ENCODE measurements around the gene ANKRD44.

Gene ANKRD44

GRCh38 chr2:197191940-197192322 lies 118.6 kb downstream of the ANKRD44 start:
- H3K4me3 ChIP-seq (ENCODE audit: severe bottlenecking) = no peak overlapping the region
- H3K9me3 ChIP-seq (ENCODE audit: severe bottlenecking) = no peaks in the 10 kb centered on the region
- ATAC-seq (ENCODE audit: low read depth) (no peak), DNase-seq (ENCODE audit: low spot score) (no peak)
- no peak for TF ChIP-seq CTCF (IDR thresholded peaks at IDR 0.05; ENCODE audit: poor library complexity, severe bottlenecking)
- H3K4me1 ChIP-seq (ENCODE audit: insufficient read depth, poor library complexity, severe bottlenecking) = no peaks in the 10 kb centered on the region
- no peaks in the 10 kb centered on the region for H3K27me3 ChIP-seq (ENCODE audit: insufficient read depth, poor library complexity, severe bottlenecking)
- H3K36me3 ChIP-seq (ENCODE audit: low read depth) = no peaks in the 10 kb centered on the region
- no peak overlapping the region for H3K27ac ChIP-seq (ENCODE audit: poor library complexity, severe bottlenecking)

GRCh38 chr2:197191177-197191939 lies 119.2 kb downstream of the ANKRD44 start:
- DNase-seq (ENCODE audit: low spot score) (no peak), ATAC-seq (ENCODE audit: low read depth) (no peak)
- no peaks in the 10 kb centered on the region for H3K4me1 ChIP-seq (ENCODE audit: insufficient read depth, poor library complexity, severe bottlenecking)
- peak; percentile 82 for TF ChIP-seq CTCF (IDR thresholded peaks at IDR 0.05; ENCODE audit: poor library complexity, severe bottlenecking)
- no peak overlapping the region for H3K4me3 ChIP-seq (ENCODE audit: severe bottlenecking)
- no peaks in the 10 kb centered on the region for H3K36me3 ChIP-seq (ENCODE audit: low read depth)
- no peaks in the 10 kb centered on the region for H3K27me3 ChIP-seq (ENCODE audit: insufficient read depth, poor library complexity, severe bottlenecking)
- H3K27ac ChIP-seq (ENCODE audit: poor library complexity, severe bottlenecking) = no peak overlapping the region
- H3K9me3 ChIP-seq (ENCODE audit: severe bottlenecking) = no peaks in the 10 kb centered on the region

GRCh38 chr2:197190100-197190432 lies 120.5 kb downstream of the ANKRD44 start:
- no peak for DNase-seq (ENCODE audit: low spot score)

GRCh38 chr2:197189426-197190099 lies 121.0 kb downstream of the ANKRD44 start:
- Histone ChIP-seq H3K4me3 (ENCODE audit: severe bottlenecking) (no peak overlapping the region), H3K9me3 (ENCODE audit: severe bottlenecking) (no peaks in the 10 kb centered on the region), H3K27me3 (ENCODE audit: insufficient read depth, poor library complexity, severe bottlenecking) (no peaks in the 10 kb centered on the region), H3K4me1 (ENCODE audit: insufficient read depth, poor library complexity, severe bottlenecking) (no peaks in the 10 kb centered on the region), H3K27ac (ENCODE audit: poor library complexity, severe bottlenecking) (no peak overlapping the region), H3K36me3 (ENCODE audit: low read depth) (no peaks in the 10 kb centered on the region)
- ATAC-seq (ENCODE audit: low read depth) (no peak), DNase-seq (ENCODE audit: low spot score) (no peak)
- no peak for TF ChIP-seq CTCF (IDR thresholded peaks at IDR 0.05; ENCODE audit: poor library complexity, severe bottlenecking)

More at GRCh38 chr2:197190100-197190432, 120.5 kb downstream of the ANKRD44 start:
- no peak for TF ChIP-seq CTCF (IDR thresholded peaks at IDR 0.05; ENCODE audit: poor library complexity, severe bottlenecking)
- no peak overlapping the region for H3K27ac ChIP-seq (ENCODE audit: poor library complexity, severe bottlenecking)
- H3K4me1 ChIP-seq (ENCODE audit: insufficient read depth, poor library complexity, severe bottlenecking) = no peaks in the 10 kb centered on the region
- H3K36me3 ChIP-seq (ENCODE audit: low read depth) = no peaks in the 10 kb centered on the region
- H3K27me3 ChIP-seq (ENCODE audit: insufficient read depth, poor library complexity, severe bottlenecking) = no peaks in the 10 kb centered on the region
- no peak overlapping the region for H3K4me3 ChIP-seq (ENCODE audit: severe bottlenecking)
- H3K9me3 ChIP-seq (ENCODE audit: severe bottlenecking) = no peaks in the 10 kb centered on the region
- ATAC-seq (ENCODE audit: low read depth) = peak; percentile 45; the same call in 1 of the 3 replicates

- Histone ChIP-seq H3K27me3 (ENCODE audit: insufficient read depth, poor library complexity, severe bottlenecking) (no peaks in the 10 kb centered on the region), H3K4me1 (ENCODE audit: insufficient read depth, poor library complexity, severe bottlenecking) (no peaks in the 10 kb centered on the region), H3K9me3 (ENCODE audit: severe bottlenecking) (no peaks in the 10 kb centered on the region), H3K36me3 (ENCODE audit: low read depth) (no peaks in the 10 kb centered on the region), H3K27ac (ENCODE audit: poor library complexity, severe bottlenecking) (no peak overlapping the region), H3K4me3 (ENCODE audit: severe bottlenecking) (no peak overlapping the region)
- DNase-seq (ENCODE audit: low spot score) (no peak), ATAC-seq (ENCODE audit: low read depth) (no peak)
- TF ChIP-seq CTCF (IDR thresholded peaks at IDR 0.05; ENCODE audit: poor library complexity, severe bottlenecking) = no peak
Measured at GRCh38 chr2:197185676-197186075, 124.9 kb downstream of the ANKRD44 start.
